Activated naive CD4-positive, alpha-beta T cell treated with Interleukin-2 at 50 U/mL for 16 hours (primary cell): Measurements from ENCODE around the gene KIF5A.

Experiments used
- DNase-seq: peaks from one replicate; pipeline ENCODE4 v3.0.0-alpha.2; 2020

Gene KIF5A

DNA sequence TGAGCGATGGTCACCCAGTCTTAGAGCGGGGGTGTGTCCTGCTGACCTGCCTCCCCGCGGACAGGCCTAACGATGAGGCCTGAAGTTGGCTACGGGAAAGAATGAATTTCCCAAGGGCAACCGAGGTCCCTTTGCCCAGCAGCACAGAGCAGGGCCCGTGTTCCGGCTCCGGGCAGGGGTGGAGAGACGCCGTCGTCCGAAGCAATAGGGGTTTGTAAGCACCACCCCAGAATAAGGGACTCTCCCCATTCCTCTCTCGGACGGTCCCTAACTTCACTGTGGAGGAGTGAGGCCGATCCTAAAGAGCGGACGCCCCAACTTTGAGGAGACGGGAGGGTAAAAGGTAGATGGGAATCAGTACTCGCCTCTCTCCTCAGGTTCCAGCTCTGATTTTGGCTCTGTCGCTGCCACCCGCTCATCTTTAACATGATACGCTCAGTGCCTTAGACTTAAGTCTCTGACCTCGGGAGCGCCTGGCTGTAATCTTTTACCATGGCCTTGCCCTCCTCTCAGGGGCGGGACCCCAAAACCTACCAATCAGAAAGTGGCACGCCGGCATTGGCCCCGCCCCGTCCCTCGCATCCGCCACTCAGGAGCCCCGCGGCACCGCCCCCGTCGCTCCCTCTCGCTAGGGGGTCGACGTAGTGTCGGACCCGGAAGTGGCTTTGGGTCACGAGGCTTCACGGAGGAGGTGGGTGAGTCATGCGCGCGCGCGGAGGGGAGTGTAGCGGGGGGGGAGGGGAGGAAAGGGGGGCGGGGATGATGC is 29.6 kb upstream of the KIF5A start, which contains the start of gene DDIT3:
TSS of gene DDIT3 (minus strand) at position 462 of the 766 bp plus-strand sequence. CDS start 3,108 bp downstream, outside the sequence.
- peak; percentile 99 for DNase-seq

DNA sequence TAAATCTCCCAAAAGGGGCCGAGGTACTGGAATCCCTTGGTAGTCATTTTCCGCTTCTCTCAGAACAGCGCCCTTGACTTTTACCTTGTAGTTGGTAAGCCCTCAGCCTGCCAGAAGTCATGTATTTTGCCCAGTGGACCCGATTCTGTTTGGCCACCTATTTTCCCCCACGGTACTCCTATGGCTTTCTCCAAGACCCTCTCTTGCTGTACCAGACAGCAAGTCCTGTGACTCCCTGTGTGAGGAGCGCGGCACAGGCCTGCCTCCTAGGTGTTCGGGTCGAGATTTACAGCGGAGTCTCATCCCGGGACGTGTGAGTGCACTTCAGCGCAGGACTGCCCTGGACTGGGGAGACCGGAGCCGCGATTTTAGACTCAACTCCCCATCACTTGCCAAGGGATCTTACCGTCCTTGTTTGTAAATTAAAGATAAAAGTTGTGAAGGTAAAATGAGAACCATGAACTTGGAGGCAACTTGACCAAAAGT is 28.3 kb upstream of the KIF5A start:
- peak; percentile 21 for DNase-seq

GRCh38 chr12:57522011-57522886 is 27.6 kb upstream of the KIF5A start, which contains the start of gene MBD6:
Gene MBD6 (plus strand): TSS chr12:57522824. CDS start chr12:57524304, 1,480 bp downstream.
- peak; percentile 91 for DNase-seq

DNA sequence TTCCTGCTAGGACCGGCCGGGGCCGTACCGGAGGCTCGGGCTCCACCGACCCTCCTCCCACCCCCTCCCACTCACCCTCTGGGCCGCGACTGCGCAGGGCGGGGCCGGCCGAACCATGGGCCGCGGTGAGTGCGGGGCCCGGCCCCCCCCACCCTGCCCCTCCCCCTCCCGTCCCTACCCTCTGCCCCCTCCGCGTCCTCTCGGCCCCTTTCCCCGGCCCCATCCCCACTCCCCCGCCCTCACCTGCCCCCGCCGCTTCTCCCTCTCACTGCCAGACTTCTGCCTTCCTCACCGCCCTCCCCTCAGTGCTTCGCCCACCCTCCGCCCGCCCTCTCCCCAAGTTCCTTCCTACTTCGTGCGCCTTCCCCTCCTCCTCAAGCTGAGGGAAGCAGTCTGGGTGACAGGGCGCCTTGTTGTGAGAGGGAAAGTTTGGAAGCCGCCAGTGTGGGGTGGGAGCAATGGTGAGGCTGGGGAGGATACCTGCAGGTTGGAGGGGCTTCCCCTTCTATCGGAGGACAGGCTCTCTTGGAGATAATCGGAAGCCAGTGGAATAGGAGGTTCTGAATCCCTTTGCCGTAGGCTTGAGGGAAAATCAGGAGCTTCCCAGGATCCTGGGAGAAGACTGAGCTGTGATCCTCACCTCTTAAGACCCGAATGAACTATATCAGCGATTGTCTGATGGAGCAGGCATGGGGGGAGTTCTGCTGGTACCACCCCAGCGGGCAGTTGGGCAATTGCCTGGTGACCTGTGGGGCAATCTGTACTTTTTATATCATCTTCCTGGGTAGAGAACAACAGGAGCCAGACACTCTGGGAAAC is 26.7 kb upstream of the KIF5A start:
- DNase-seq: peak; percentile 45

- DNase-seq: peak; percentile 19
Observed at GRCh38 chr12:57523706-57524614, 25.9 kb upstream of the KIF5A start.

DNA sequence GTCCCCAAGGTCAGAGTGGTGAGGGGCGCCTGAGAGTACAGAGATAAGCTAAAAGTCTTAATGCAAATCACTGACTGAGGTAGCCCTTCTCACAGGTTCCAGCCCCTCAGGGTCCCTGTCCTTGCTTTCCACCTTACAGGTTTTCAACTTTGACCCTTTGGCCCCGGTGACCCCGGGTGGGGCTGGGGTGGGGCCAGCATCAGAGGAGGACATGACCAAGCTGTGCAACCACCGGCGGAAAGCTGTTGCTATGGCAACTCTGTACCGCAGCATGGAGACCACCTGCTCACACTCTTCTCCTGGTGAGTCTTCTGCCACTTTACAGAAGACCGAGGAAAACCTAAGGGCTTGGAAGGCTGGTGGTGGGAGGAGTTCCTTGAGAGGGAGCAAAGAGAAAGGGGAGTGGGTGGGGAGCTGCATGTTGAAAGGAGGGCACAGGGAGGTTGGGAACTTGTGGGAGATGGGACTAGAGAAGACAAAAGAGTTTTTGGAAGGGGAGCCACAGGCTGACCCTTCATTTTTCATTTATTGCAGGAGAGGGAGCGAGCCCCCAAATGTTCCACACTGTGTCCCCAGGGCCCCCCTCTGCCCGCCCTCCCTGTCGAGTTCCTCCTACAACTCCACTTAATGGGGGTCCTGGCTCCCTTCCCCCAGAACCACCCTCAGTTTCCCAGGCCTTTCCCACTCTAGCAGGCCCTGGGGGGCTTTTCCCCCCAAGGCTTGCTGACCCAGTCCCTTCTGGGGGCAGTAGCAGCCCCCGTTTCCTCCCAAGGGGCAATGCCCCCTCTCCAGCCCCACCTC is 24.8 kb upstream of the KIF5A start:
- DNase-seq: no peak

GRCh38 chr12:57525615-57526383 is 24.0 kb upstream of the KIF5A start:
- no peak for DNase-seq

- DNase-seq: no peak
Observed at GRCh38 chr12:57526477-57527126, 23.2 kb upstream of the KIF5A start.

GRCh38 chr12:57527184-57527583 is 22.7 kb upstream of the KIF5A start:
- DNase-seq: no peak

GRCh38 chr12:57528176-57528575 is 21.7 kb upstream of the KIF5A start:
- no peak for DNase-seq

DNA sequence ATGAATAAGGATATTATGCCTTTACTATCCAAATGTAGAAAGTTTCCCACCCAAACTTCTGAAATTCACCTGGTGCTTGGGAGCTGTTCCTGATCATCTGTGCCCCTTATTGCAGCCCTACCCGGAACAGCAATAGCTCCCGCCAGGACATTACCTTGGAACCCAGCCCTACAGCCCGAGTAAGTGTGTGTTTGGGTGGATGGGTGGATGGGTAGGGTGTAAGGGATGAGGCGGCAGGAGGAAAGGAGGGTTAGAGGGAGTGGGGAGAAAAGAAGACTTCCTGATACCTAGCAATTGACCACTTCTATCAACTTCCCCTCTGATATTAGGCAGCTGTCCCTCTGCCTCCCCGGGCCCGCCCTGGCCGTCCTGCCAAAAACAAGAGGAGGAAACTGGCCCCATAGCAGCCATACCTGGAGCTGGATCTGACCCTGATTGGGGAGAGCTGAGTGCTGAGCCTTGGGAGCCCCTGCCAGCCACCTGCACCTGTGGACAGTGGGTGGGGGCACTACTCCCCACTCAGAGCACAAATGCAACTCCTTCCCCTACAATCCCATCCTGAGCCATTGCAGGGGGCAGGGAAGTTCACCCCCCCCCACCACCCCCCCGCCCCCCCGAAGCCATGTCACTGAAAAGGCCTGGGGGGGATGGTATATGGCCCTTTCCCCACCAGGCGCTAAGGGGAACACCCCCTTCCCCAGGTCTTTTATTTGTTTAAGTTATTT is 20.9 kb upstream of the KIF5A start:
- no peak for DNase-seq

DNA sequence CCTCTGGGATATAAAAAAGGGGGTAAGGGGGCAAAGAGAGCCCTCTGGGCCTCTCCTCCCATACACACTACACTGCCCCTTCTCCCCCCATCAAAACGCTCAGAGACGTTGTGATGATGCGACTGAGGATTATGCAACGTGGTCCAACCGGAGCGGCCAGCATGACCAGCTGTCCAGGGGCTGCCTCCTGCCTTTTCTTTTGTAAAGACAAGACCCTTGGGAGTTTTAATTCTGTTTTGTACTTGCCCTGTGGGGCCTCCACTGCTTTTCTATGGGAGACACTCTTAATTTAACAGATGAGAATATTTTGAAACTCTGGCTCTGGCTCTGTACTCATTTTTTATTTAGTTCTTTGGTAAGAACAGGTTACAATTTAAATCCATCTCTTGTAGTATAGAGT is 20.0 kb upstream of the KIF5A start:
- no peak for DNase-seq

DNA sequence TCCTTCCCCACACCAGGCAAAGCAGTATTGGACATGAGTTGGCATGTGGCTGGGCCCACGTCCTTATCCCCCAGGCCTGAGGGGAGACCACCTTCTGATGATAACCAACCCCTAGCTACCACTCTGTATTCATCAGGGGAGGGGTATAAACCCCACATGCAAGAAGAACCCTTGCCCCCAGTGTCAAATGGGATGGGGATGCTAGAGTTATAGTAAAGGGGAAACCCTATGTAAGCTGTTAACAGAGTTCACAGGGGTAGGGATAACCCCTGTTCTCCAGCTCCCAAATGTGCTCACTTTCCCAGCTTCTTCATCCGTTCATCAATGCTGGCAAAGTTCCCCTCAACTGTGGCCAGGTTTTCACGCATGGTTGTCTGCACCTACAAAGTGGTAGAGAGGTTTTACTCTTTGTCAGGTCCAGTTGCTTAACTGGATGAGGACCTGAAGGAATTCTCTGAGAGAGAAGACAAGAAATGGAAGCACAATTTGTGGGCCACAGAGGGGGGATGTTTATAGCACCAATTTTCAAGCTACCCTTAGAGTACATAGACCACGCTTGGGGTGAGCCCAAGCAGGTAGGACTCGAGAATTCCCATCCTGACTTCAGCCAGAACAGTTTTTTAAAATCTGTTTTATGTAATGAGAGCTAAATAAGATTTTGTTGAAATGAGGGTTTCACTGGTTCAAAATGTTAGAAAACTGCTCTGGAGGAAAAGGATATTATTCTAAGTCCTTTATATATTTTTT is 19.3 kb upstream of the KIF5A start:
- DNase-seq: no peak

- DNase-seq: no peak
Observed at GRCh38 chr12:57531836-57532235, 18.0 kb upstream of the KIF5A start.

DNA sequence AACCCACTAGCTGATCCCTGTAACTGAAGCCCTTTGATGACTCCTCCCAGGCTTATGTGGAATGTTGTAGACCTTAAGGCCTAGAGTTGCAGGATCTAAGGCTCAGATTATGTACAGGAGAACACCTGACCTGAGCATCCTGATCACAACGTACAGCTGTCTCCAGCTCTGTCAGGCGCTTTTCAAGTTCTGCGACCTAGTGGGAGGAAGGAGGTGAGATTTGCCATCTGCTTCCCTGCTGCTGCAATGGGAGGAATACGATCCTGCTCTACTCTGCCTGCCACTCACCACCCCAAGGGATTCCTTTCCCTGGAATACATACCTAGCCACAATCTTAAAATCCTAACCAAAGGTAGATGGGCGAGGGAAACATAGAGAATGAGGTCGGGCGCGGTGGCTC is 16.7 kb upstream of the KIF5A start:
- no peak for DNase-seq

GRCh38 chr12:57534250-57534649 is 15.6 kb upstream of the KIF5A start:
- no peak for DNase-seq

GRCh38 chr12:57534991-57535543 is 14.8 kb upstream of the KIF5A start:
- no peak for DNase-seq
